Spleen (tissue), 7 donors: ENCODE measurements around the gene ATP11C.

Experiments
- CTCF ChIP-seq, 11 experiments: fragments of 200-600 bp in 7 of 11; fragments of 450-650 bp in 4 of 11; sonication (generic) in 4 of 11; IDR thresholded peaks in 8 of 11; conservative IDR thresholded peaks in 3 of 11; 1 replicate in 7 of 11; 2 replicates in 4 of 11; pipeline versions ENCODE4 v1.4.0 to v1.8.0; 2016 to 2021; ENCODE audit warnings: antibody characterized with exemption in 11 of 11, inconsistent platforms in 4 of 11, mild to moderate bottlenecking in 1 of 11
- POLR2AphosphoS5 ChIP-seq, 3 donors: sonication (generic); formaldehyde crosslinking; IDR thresholded peaks; one replicate each; pipeline ENCODE4 v1.5.1; 2017; ENCODE audit warnings: antibody characterized with exemption in 3 of 3
- donor health status: DM: no; HTN: no; CAD: no; lungs with moderate emphysema.
- donor health status: DM: no; HTN: no; CAD: no.
- donor health status: DM: no; HTN: no; CAD: no.

DNA sequence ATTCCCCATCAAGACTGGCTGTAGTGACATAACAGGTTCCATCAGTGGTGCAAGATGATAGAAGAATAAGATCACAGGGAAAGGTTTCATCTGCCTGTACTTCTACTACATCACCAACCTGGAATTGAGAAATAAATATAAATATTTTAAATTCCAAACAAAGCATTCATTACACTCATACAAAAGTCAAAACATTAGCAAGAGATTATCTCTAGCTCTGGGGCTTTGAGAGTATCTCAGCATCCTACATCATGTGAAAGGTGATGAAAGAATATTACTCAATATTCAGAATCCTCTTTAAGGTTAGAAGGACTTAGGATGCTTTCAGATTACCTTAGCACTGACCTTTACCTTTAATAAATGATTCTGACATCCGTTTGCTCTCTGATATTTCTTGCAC lies 128.4 kb downstream of the ATP11C start:
- TF ChIP-seq CTCF (IDR thresholded peaks at IDR 0.05 in 8 of 11, conservative IDR thresholded peaks at IDR 0.05 in 3 of 11) (no peak), POLR2AphosphoS5 (IDR thresholded peaks at IDR 0.05) (no peak)
